ENCODE results near the gene EGLN2.
"Not testable (repeated sequence)": the region's sequence is repeated elsewhere in the genome, so short reads cannot be mapped to it uniquely, and the experiment has no call there.

The EGLN2 gene

DNA sequence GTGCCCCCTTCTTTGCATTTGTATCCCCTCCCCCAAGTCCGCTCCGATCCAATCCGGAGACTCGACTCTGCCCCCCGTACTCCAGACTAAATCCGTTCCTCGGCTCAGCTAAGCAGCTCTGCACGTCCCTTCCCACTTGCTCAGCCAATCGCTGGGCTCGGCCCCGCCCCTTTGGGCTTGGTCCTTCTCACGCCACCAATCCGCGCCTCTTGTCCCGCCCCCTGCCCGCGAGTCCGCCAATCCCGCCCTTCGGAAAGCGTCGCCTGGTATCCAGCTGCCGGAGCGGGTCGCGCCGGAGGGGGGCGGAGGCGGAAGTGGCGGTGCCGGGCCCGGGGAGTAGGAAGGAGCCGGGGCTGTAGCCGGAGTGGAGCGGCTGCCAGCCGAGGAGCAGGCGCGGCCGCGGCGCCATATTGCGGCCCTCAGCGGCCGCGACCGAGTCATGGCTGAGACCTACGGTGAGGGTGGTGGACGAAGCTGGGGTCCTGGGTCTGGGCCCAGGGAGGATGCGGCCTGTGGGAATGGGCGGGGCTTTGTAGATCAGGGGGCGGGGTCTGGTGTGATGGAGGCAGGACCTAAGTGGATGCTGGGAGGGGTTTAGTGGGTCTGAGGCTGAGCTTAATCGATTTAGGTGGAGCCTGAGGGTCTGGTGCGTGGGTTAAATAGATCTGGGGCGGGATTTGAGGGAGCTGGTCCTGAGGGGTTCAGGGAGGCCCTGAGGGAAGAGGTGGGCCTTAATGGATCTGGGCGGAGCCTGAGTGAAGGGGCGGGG, 20.9 kb upstream of the EGLN2 start, which contains the start of gene RAB4B:
RAB4B (plus strand) TSS at position 311 of the 769 bp plus-strand sequence; CDS start at position 440, 129 bp downstream.
- Histone ChIP-seq H3K9ac (ENCODE audit: low read length) (peak within 1 kb of the TSS; percentile 88), H3K4me3 (ENCODE audit: low read length) (peak within 1 kb of the TSS; percentile 76), H3K36me3 (ENCODE audit: control insufficient read depth, low read depth, low read length) (no peaks in the 10 kb centered on the region), H3K27ac (ENCODE audit: low read length) (peak within 1 kb of the TSS; percentile 94), H3K4me1 (ENCODE audit: control insufficient read depth, low read depth, low read length) (peaks cover 7% of the 10 kb centered on the region), H3K9me3 (ENCODE audit: control insufficient read depth, low read depth, low read length) (no peaks in the 10 kb centered on the region), H3K27me3 (ENCODE audit: control insufficient read depth, insufficient read depth, low read length) (no peaks in the 10 kb centered on the region)

DNA sequence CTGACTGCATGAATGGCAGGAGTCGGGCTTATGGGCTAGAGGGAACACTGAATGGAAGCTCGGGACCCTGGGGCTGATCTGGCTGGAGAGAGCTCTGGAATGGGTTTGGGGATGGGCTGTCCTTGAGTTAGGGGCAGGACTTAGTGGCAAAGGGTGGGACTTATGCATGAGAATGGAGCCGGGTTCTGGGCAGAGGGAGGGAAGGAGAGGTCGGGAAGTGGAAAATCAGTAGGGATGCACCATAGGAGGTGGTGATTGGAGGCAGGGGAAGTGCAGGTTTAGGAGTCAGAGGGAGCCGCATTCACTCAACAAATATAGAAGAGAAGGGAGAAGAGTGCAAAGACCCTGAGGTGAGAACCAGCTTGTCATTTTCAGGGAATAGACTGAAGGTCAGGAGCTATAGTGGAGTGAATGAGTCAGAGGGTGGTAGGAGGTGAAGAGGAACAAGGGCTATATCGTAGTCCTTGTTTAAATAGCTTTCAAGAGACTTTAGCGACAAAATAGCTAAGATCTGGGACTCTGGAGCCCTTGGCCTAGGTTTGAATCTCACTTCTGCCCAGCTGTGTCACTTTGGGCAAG, 20.2 kb upstream of the EGLN2 start:
- Histone ChIP-seq H3K9ac (ENCODE audit: low read length) (peak overlapping the region; percentile 73), H3K4me3 (ENCODE audit: low read length) (peak overlapping the region; percentile 76), H3K36me3 (ENCODE audit: control insufficient read depth, low read depth, low read length) (no peaks in the 10 kb centered on the region), H3K27ac (ENCODE audit: low read length) (peak overlapping the region; percentile 2), H3K27me3 (ENCODE audit: control insufficient read depth, insufficient read depth, low read length) (no peaks in the 10 kb centered on the region), H3K4me1 (ENCODE audit: control insufficient read depth, low read depth, low read length) (peaks cover 7% of the 10 kb centered on the region), H3K9me3 (ENCODE audit: control insufficient read depth, low read depth, low read length) (no peaks in the 10 kb centered on the region)

DNA sequence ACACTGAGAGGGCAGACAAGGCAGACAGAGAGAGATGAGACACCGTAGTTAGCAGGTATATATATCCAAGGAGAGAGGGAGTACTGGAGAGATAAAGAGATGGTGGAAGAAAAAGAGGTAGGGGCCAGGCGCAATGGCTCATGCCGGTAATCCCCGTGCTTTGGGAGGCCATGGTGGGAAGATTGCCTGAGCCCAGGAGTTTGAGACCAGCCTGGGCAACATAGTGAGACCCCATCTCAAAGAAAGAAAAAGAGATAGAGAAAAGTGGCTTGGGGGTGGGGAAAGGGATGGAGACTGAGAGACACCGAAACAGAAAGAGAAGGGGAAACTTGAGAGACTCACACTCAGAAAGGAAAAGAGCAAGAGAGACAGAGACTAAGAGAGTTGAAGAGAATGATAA, 18.4 kb upstream of the EGLN2 start:
- H3K36me3 ChIP-seq (ENCODE audit: control insufficient read depth, low read depth, low read length) = no peaks in the 10 kb centered on the region
- no peak overlapping the region for H3K27ac ChIP-seq (ENCODE audit: low read length)
- no peaks in the 10 kb centered on the region for H3K27me3 ChIP-seq (ENCODE audit: control insufficient read depth, insufficient read depth, low read length)
- H3K4me3 ChIP-seq (ENCODE audit: low read length) = no peak overlapping the region
- H3K9me3 ChIP-seq (ENCODE audit: control insufficient read depth, low read depth, low read length) = no peaks in the 10 kb centered on the region
- no peak overlapping the region for H3K9ac ChIP-seq (ENCODE audit: low read length)
- H3K4me1 ChIP-seq (ENCODE audit: control insufficient read depth, low read depth, low read length) = peaks cover 7% of the 10 kb centered on the region

DNA sequence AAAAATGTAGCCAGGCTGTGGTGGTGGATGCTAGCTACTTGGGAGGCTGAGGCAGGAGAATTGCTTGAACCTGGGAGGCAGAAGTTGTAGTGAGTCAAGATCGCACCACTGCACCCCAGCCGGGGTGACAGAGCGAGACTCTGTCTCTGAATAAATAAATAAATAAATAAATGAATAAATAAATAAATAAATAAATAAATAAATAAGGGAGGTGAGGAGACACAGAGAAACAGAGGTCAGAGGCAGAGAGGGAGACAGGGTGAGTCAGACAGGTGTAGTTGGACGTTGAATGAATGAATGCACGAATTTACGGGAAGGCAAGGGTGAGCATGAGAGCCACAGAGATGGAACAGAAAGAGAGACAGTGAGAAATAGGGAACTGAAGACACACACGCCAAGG, 17.9 kb upstream of the EGLN2 start:
- Histone ChIP-seq H3K27me3 (ENCODE audit: control insufficient read depth, insufficient read depth, low read length) (no peaks in the 10 kb centered on the region), H3K27ac (ENCODE audit: low read length) (no peak overlapping the region), H3K4me1 (ENCODE audit: control insufficient read depth, low read depth, low read length) (peaks cover 7% of the 10 kb centered on the region), H3K36me3 (ENCODE audit: control insufficient read depth, low read depth, low read length) (no peaks in the 10 kb centered on the region), H3K4me3 (ENCODE audit: low read length) (no peak overlapping the region), H3K9ac (ENCODE audit: low read length) (no peak overlapping the region), H3K9me3 (ENCODE audit: control insufficient read depth, low read depth, low read length) (no peaks in the 10 kb centered on the region)

DNA sequence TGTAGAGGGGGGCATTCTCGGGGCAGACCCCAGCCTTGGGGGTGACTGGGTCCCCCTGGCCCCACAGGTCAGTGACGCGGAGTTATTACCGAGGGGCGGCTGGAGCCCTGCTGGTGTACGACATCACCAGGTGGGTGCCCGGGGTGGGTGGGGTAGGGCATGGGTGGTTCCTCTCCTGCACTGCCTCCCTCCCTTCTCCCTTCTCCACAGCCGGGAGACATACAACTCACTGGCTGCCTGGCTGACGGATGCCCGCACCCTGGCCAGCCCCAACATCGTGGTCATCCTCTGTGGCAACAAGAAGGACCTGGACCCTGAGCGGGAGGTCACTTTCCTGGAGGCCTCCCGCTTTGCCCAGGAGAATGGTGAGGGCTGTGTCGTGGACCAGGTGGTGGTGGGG, 15.3 kb upstream of the EGLN2 start:
- no peak overlapping the region for H3K27ac ChIP-seq (ENCODE audit: low read length)

DNA sequence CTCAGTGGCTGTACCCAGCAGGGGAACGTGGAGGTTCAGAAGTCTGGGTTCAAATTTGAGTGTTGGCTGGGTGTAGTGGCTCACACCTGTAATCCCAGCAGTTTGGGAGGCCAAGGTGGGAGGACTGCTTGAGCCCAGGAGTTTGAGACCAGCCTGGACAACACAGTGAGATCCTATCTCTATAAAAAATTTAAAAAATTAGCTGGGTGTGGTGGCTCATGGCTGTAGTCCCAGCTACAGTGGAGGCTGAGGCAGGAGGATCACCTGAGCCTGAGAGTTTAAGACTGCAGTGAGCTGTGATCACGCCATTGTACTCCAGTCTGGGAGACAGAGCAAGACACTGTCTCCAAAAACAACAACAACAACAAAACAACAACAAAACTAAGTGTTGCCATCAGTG, 14.8 kb upstream of the EGLN2 start:
- not testable (repeated sequence) for H3K4me1 ChIP-seq (ENCODE audit: control insufficient read depth, low read depth, low read length); H3K27ac ChIP-seq (ENCODE audit: low read length); H3K27me3 ChIP-seq (ENCODE audit: control insufficient read depth, insufficient read depth, low read length); H3K36me3 ChIP-seq (ENCODE audit: control insufficient read depth, low read depth, low read length); H3K4me3 ChIP-seq (ENCODE audit: low read length); H3K9ac ChIP-seq (ENCODE audit: low read length); H3K9me3 ChIP-seq (ENCODE audit: control insufficient read depth, low read depth, low read length)

More for the DNA sequence above, 15.3 kb upstream of the EGLN2 start:
- Histone ChIP-seq H3K4me3 (ENCODE audit: low read length) (no peak overlapping the region), H3K27me3 (ENCODE audit: control insufficient read depth, insufficient read depth, low read length) (no peaks in the 10 kb centered on the region), H3K9me3 (ENCODE audit: control insufficient read depth, low read depth, low read length) (no peaks in the 10 kb centered on the region), H3K36me3 (ENCODE audit: control insufficient read depth, low read depth, low read length) (no peaks in the 10 kb centered on the region), H3K9ac (ENCODE audit: low read length) (no peak overlapping the region), H3K4me1 (ENCODE audit: control insufficient read depth, low read depth, low read length) (peaks cover 3% of the 10 kb centered on the region)

DNA sequence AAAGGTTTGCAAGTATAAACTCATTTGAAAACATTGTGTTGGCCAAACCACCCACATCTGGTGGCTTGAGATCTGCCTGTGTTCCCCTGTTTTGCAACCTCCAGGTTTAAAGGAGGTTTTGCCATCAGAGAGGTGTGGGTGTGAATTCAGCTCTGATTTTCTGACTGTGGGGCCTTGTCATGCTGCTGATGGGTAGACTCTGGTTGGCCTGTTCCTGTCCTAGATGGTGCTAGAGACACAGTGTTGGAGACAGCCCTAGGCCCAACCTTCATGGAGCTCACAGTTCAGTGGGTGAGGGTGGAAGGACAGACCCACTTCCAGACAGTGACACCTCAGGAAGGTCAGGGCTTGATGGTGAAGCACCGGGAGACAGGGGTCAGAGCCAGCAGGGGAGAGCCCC, 13.5 kb upstream of the EGLN2 start:
- H3K9me3 ChIP-seq (ENCODE audit: control insufficient read depth, low read depth, low read length) = no peaks in the 10 kb centered on the region
- no peaks in the 10 kb centered on the region for H3K27me3 ChIP-seq (ENCODE audit: control insufficient read depth, insufficient read depth, low read length)
- H3K36me3 ChIP-seq (ENCODE audit: control insufficient read depth, low read depth, low read length) = no peaks in the 10 kb centered on the region
- no peaks in the 10 kb centered on the region for H3K4me1 ChIP-seq (ENCODE audit: control insufficient read depth, low read depth, low read length)
- no peak overlapping the region for H3K27ac ChIP-seq (ENCODE audit: low read length)
- no peak overlapping the region for H3K9ac ChIP-seq (ENCODE audit: low read length)
- no peak overlapping the region for H3K4me3 ChIP-seq (ENCODE audit: low read length)

DNA sequence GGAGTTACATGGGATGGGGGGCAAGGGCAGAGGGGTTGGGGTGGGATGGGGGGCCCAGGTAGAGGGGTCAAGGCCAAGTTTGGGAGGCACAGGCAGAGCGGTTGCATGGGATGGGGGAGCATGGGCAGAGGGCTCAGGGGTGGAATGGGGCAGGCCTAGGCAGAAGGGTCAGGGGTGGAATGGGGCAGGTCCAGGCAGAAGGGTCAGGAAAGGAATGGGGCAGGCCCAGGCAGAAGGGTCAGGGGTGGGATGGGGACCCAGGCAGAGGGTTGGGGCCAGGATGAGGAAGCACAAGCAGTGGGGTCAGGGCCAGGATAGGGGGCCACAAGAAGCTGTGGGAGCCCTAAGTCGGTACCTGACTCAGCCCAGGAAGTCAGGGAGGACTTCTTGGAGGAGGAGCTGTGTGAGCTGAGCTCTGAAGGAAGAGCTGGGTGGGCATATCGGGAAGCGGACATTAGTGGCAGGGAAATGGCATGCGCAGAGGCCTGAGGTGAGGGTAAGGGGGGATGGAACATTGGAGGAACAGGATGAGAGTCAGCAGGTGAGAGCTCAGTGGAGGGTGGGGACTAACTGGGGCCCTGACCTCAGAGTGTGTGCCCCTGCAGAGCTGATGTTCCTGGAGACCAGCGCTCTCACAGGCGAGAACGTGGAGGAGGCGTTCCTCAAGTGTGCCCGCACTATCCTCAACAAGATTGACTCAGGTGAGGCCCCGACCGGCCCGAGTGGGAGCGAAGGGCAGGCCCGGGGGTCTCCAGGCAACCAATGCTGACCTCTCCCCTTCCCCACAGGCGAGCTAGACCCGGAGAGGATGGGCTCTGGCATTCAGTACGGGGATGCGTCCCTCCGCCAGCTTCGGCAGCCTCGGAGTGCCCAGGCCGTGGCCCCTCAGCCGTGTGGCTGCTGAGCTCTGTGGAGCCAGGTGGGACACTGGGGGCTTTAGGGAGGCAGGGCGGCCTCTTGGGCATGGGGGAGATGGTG, 12.6 kb upstream of the EGLN2 start:
- Histone ChIP-seq H3K27me3 (ENCODE audit: control insufficient read depth, insufficient read depth, low read length) (no peaks in the 10 kb centered on the region), H3K4me1 (ENCODE audit: control insufficient read depth, low read depth, low read length) (no peaks in the 10 kb centered on the region), H3K36me3 (ENCODE audit: control insufficient read depth, low read depth, low read length) (no peaks in the 10 kb centered on the region), H3K9me3 (ENCODE audit: control insufficient read depth, low read depth, low read length) (no peaks in the 10 kb centered on the region), H3K9ac (ENCODE audit: low read length) (no peak overlapping the region), H3K4me3 (ENCODE audit: low read length) (no peak overlapping the region), H3K27ac (ENCODE audit: low read length) (no peak overlapping the region)

DNA sequence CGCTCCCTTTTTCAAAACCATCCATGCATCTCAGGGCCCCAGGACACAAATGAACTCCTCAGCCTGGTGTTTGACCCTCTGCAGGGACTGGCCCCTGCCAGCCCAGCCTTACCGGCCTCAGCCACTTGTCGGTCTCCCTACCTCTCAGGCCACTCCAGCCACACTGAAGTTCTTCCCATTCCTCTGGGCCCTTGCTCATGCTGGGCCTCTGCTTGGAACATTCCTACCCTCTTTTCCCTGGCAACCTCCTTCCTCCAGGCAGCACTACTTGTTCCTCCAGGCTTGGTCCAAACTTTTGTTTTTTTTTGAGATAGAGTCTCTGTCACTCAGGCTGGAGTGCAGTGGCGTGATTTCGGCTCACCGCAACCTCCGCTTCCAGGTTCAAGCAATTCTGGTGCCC, 7.6 kb upstream of the EGLN2 start:
- H3K4me3 ChIP-seq (ENCODE audit: low read length) = no peak overlapping the region
- no peaks in the 10 kb centered on the region for H3K27me3 ChIP-seq (ENCODE audit: control insufficient read depth, insufficient read depth, low read length)
- H3K36me3 ChIP-seq (ENCODE audit: control insufficient read depth, low read depth, low read length) = no peaks in the 10 kb centered on the region
- no peak overlapping the region for H3K27ac ChIP-seq (ENCODE audit: low read length)
- no peaks in the 10 kb centered on the region for H3K4me1 ChIP-seq (ENCODE audit: control insufficient read depth, low read depth, low read length)
- no peak overlapping the region for H3K9ac ChIP-seq (ENCODE audit: low read length)
- no peaks in the 10 kb centered on the region for H3K9me3 ChIP-seq (ENCODE audit: control insufficient read depth, low read depth, low read length)

DNA sequence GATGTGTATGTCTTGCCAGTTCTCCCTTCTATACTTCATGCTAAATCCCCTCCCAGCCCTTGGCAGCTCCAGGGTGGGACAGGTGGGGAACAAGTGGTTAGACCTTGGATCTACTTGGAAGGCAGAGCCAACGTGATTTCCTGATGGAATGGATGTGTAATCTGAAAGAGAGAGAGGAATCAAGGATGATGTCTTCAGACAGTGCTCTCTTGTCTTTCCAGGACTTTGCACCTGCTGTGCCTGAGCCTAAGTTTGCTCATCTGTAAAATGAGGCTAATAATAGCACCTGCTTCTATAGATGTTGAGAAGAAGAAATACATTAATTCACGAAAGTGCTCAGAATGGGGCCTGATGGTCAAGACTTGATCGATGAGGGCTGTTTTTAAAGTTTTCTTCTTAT, 7.0 kb upstream of the EGLN2 start:
- Histone ChIP-seq H3K36me3 (ENCODE audit: control insufficient read depth, low read depth, low read length) (no peaks in the 10 kb centered on the region), H3K9me3 (ENCODE audit: control insufficient read depth, low read depth, low read length) (no peaks in the 10 kb centered on the region), H3K27ac (ENCODE audit: low read length) (no peak overlapping the region), H3K27me3 (ENCODE audit: control insufficient read depth, insufficient read depth, low read length) (no peaks in the 10 kb centered on the region), H3K4me3 (ENCODE audit: low read length) (no peak overlapping the region), H3K4me1 (ENCODE audit: control insufficient read depth, low read depth, low read length) (no peaks in the 10 kb centered on the region), H3K9ac (ENCODE audit: low read length) (no peak overlapping the region)

DNA sequence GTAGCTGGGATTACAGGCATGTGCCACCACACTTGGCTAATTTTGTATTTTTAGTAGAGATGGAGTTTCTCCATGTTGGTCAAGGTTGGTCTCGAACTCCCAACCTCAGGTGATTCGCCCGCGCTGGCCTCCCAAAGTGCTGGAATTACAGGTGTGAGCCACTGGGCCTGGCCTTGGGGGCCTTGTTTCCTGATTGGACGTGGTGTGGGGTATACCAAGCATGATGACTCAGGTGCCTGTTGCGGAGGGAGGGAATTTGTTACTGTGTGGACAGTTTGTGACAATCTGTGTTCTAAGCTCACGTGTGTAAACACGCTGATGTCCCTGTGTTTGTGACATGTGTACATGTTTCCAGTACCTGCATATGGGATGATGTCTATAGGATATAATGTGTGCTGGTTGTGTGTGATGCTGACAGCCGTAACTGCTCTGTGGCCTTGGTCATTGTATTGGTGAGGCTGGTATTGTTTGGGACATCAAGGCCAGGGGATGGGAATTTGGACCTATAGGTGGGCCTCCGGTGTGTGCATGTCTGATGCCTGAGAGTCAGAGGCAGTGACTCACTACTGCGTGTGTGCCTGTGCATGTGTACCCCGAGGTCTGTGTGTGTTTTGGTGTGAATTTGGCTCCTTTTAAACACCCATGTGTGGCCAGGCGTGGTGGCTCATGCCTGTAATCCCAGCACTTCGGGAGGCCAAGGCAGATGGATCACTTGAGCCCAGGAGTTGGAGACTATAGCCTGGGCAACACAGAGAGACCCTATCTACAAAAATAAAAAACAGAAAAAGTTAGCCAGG, 1.6 kb upstream of the EGLN2 start:
- Histone ChIP-seq H3K4me1 (ENCODE audit: control insufficient read depth, low read depth, low read length) (no peaks in the 10 kb centered on the region), H3K27ac (ENCODE audit: low read length) (no peak overlapping the region), H3K36me3 (ENCODE audit: control insufficient read depth, low read depth, low read length) (peaks cover 17% of the 10 kb centered on the region), H3K27me3 (ENCODE audit: control insufficient read depth, insufficient read depth, low read length) (no peaks in the 10 kb centered on the region), H3K4me3 (ENCODE audit: low read length) (no peak overlapping the region), H3K9me3 (ENCODE audit: control insufficient read depth, low read depth, low read length) (no peaks in the 10 kb centered on the region), H3K9ac (ENCODE audit: low read length) (peak overlapping the region; percentile 74)

Data from iPS-18a (cell line).